ENCODE data around the gene FILIP1. TPM values are rescaled to one million over a fixed set of nuclear protein-coding genes. Genes with fewer than 3 reads are reported as not detected.

The FILIP1 gene
- total and polyA plus RNA-seq, 10 of the 15 experiments (the other 5 are each of a cell fraction or from before 2014, with no cell fraction given), result 0.23 to 2.0 (median 0.44) TPM

DNA sequence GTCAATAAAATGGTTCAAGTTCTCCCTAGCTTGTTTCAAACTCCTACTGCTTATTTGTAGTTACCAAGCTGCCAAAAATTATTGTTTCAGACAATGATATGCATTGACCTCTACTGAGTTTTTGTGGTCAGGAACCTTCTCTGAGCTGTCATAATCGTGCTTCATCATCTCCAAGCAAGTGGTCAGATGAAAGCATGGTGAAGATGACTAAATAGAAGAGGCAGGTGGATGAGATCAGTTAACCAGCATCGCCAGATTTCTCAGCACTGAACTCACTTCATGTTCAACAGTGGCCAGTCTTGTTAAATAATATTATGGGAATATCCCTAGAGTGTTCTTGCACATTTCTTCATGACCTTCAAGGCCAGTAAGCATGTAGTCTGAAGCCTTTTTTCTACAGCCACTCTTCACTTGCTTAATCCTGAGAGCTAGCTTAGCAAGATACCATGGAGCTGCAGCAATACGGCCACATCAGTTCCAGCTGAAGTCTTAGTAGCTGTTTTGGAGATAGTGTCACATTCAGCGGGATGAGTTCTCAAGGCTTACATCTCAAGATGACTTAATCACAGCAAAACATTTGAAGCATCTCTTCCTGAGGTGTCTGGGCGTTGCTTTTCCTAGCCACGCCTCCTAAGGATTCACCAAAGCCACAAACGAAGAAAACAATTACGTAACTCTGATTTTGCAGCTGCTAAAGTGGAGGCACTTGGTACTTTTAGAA, 107.4 kb downstream of the FILIP1 start:
- ChIA-PET SMC1A (ENCODE audit: uncharacterized antibody, unreplicated experiment) (interaction anchor here (0.8 to 1.8 kb wide), 10 partner anchors 8 to 139 kb away, joined by 3 to 8 read pairs (median 4); partner anchors contain the start of gene FILIP1), RAD21 (ENCODE audit: unreplicated experiment) (interaction anchor here (0.7 to 1.4 kb wide), 2 partner anchors 10 to 103 kb away, joined by 3 to 4 read pairs; no protein-coding TSS in a partner anchor), POLR2A (interaction anchor here (0.5 to 1.0 kb wide), 2 partner anchors 62 to 142 kb away, joined by 3 to 4 read pairs; partner anchors contain the start of gene COX7A2), CTCF (interaction anchor here (0.7 to 1.0 kb wide), 3 partner anchors 10 to 92 kb away, joined by 3 to 4 read pairs (median 3); no protein-coding TSS in a partner anchor)
- H2AFZ ChIP-seq (ENCODE audit: control insufficient read depth, low read depth, low read length), result no peak overlapping the region
- no peaks in the 10 kb centered on the region for H3K36me3 ChIP-seq (ENCODE audit: control insufficient read depth in 2 of 2, insufficient read depth in 2 of 2, low read length in 1 of 2)
- no peak overlapping the region for H3K4me2 ChIP-seq (ENCODE audit: control insufficient read depth, insufficient read depth)
- H3K27ac ChIP-seq (ENCODE audit: control insufficient read depth, insufficient read depth), result no peak overlapping the region
- no peak for FAIRE-seq
- 36% methylated on average over 8 of the region's 8 CpGs for WGBS (ENCODE audit: insufficient coverage, insufficient replicate concordance, low lambda C conversion rate, missing lambda C conversion rate)
- no TSS peak for BruUV-seq (replicated peaks)
- H4K20me1 ChIP-seq (ENCODE audit: control insufficient read depth, insufficient read depth), result no peaks in the 10 kb centered on the region
- no peaks in the 10 kb centered on the region for H3K27me3 ChIP-seq (replicated peaks in 1 of 2; ENCODE audit: control insufficient read depth in 2 of 2, insufficient read depth in 2 of 2, low read length in 1 of 2)
- no peak overlapping the region for H3K4me3 ChIP-seq
- no peaks in the 10 kb centered on the region for H3K79me2 ChIP-seq (ENCODE audit: control insufficient read depth, insufficient read depth, low read length)
- no peak for DNase-seq (ENCODE audit: low read depth, low spot score)
- no peaks in the 10 kb centered on the region; the same call in 2 of the 3 replicates for H3K9me3 ChIP-seq (replicated peaks; ENCODE audit: control insufficient read depth, insufficient read depth, low read length)
- H3K9ac ChIP-seq (ENCODE audit: control insufficient read depth, insufficient read depth, low read length), result no peak overlapping the region
- in situ Hi-C loops (cut with MboI), result no loop called here
- intact Hi-C loops (cut with micrococcal nuclease; ENCODE audit: unreplicated experiment), result no loop called here
- no peaks in the 10 kb centered on the region for H3K4me1 ChIP-seq (ENCODE audit: control insufficient read depth, insufficient read depth, low read length)
- peak; percentile 71 for ATAC-seq
- TF ChIP-seq, protein P1, sequence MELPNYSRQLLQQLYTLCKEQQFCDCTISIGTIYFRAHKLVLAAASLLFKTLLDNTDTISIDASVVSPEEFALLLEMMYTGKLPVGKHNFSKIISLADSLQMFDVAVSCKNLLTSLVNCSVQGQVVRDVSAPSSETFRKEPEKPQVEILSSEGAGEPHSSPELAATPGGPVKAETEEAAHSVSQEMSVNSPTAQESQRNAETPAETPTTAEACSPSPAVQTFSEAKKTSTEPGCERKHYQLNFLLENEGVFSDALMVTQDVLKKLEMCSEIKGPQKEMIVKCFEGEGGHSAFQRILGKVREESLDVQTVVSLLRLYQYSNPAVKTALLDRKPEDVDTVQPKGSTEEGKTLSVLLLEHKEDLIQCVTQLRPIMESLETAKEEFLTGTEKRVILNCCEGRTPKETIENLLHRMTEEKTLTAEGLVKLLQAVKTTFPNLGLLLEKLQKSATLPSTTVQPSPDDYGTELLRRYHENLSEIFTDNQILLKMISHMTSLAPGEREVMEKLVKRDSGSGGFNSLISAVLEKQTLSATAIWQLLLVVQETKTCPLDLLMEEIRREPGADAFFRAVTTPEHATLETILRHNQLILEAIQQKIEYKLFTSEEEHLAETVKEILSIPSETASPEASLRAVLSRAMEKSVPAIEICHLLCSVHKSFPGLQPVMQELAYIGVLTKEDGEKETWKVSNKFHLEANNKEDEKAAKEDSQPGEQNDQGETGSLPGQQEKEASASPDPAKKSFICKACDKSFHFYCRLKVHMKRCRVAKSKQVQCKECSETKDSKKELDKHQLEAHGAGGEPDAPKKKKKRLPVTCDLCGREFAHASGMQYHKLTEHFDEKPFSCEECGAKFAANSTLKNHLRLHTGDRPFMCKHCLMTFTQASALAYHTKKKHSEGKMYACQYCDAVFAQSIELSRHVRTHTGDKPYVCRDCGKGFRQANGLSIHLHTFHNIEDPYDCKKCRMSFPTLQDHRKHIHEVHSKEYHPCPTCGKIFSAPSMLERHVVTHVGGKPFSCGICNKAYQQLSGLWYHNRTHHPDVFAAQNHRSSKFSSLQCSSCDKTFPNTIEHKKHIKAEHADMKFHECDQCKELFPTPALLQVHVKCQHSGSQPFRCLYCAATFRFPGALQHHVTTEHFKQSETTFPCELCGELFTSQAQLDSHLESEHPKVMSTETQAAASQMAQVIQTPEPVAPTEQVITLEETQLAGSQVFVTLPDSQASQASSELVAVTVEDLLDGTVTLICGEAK (IDR thresholded peaks at IDR 0.05; ENCODE audit: borderline replicate concordance), result no peak
- TF ChIP-seq BCL11A (IDR thresholded peaks at IDR 0.05; ENCODE audit: low read depth, low read length), result no peak
- TF ChIP-seq, protein P2, sequence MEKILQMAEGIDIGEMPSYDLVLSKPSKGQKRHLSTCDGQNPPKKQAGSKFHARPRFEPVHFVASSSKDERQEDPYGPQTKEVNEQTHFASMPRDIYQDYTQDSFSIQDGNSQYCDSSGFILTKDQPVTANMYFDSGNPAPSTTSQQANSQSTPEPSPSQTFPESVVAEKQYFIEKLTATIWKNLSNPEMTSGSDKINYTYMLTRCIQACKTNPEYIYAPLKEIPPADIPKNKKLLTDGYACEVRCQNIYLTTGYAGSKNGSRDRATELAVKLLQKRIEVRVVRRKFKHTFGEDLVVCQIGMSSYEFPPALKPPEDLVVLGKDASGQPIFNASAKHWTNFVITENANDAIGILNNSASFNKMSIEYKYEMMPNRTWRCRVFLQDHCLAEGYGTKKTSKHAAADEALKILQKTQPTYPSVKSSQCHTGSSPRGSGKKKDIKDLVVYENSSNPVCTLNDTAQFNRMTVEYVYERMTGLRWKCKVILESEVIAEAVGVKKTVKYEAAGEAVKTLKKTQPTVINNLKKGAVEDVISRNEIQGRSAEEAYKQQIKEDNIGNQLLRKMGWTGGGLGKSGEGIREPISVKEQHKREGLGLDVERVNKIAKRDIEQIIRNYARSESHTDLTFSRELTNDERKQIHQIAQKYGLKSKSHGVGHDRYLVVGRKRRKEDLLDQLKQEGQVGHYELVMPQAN (conservative IDR thresholded peaks at IDR 0.05), result no peak
- no peak for TF ChIP-seq ZNF384 (IDR thresholded peaks at IDR 0.05; ENCODE audit: borderline replicate concordance, low read depth, low read length)
- TF ChIP-seq BHLHE40 (IDR thresholded peaks at IDR 0.05; ENCODE audit: borderline replicate concordance in 1 of 2, low read depth in 2 of 2, low read length in 1 of 2), result no peak
- TF ChIP-seq, protein P3, sequence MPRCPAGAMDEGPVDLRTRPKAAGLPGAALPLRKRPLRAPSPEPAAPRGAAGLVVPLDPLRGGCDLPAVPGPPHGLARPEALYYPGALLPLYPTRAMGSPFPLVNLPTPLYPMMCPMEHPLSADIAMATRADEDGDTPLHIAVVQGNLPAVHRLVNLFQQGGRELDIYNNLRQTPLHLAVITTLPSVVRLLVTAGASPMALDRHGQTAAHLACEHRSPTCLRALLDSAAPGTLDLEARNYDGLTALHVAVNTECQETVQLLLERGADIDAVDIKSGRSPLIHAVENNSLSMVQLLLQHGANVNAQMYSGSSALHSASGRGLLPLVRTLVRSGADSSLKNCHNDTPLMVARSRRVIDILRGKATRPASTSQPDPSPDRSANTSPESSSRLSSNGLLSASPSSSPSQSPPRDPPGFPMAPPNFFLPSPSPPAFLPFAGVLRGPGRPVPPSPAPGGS (IDR thresholded peaks at IDR 0.05; ENCODE audit: borderline replicate concordance, insufficient read depth, low read depth, low read length, poor library complexity, severe bottlenecking), result no peak
- TF ChIP-seq EGR1 (IDR thresholded peaks at IDR 0.05; ENCODE audit: borderline replicate concordance in 1 of 2, low read depth in 2 of 2, low read length in 2 of 2), result no peak
- TF ChIP-seq TARDBP (IDR thresholded peaks at IDR 0.05; ENCODE audit: borderline replicate concordance), result no peak
- TF ChIP-seq ZBED1 (IDR thresholded peaks at IDR 0.05; ENCODE audit: borderline replicate concordance), result no peak
- no peak for TF ChIP-seq BRCA1 (IDR thresholded peaks at IDR 0.05; ENCODE audit: low read depth, low read length)

All from GM12878 (cell line).